Lung (tissue), 12 donors: ENCODE data around the gene ZNF467. TPM values are rescaled to one million over a fixed set of nuclear protein-coding genes. Genes with fewer than 3 reads are reported as not detected.

Experiments
- ATAC-seq: fragments of 200-7000 bp; cut with Tn5 transposase; one replicate; pipeline ENCODE4 v1.9.1; 2020; ENCODE audit warnings: moderate number of reproducible peaks; ENCODE audit not compliant: insufficient read depth, low FRiP score
- DNase-seq, 3 donors: peaks; one replicate each; pipeline ENCODE4 v3.0.0-alpha.2; 2013 to 2017
- H3K27ac ChIP-seq, 2 donors: one replicate each; pipeline ENCODE4 v1.5.1; 2013; ENCODE audit warnings: mild to moderate bottlenecking in 2 of 2, moderate library complexity in 2 of 2, control low read depth in 1 of 2, inconsistent platforms in 1 of 2, low read depth in 1 of 2, low read length in 1 of 2
- H3K27me3 ChIP-seq, 3 donors: one replicate each; pipeline ENCODE4 v1.5.1; 2013; ENCODE audit warnings: low read length in 2 of 3; ENCODE audit not compliant: control insufficient read depth in 3 of 3, insufficient read depth in 3 of 3
- H3K36me3 ChIP-seq, 4 donors: one replicate each; pipeline ENCODE4 v1.5.1; 2013; ENCODE audit warnings: low read length in 4 of 4, mild to moderate bottlenecking in 1 of 4, moderate library complexity in 1 of 4; ENCODE audit not compliant: control insufficient read depth in 4 of 4, insufficient read depth in 4 of 4
- H3K4me1 ChIP-seq, 5 donors: one replicate each; pipeline ENCODE4 v1.5.1; 2013; ENCODE audit warnings: low read length in 5 of 5, mild to moderate bottlenecking in 2 of 5, moderate library complexity in 1 of 5; ENCODE audit not compliant: control insufficient read depth in 5 of 5, insufficient read depth in 5 of 5
- H3K4me3 ChIP-seq: one replicate; pipeline ENCODE4 v1.5.1; 2013; ENCODE audit warnings: mild to moderate bottlenecking, control low read depth, moderate library complexity
- H3K9ac ChIP-seq, 2 donors: one replicate each; pipeline ENCODE4 v1.5.1; 2013; ENCODE audit warnings: low read length in 2 of 2, control low read depth in 1 of 2; ENCODE audit not compliant: insufficient read depth in 1 of 2
- H3K9me3 ChIP-seq, 4 donors: one replicate each; pipeline ENCODE4 v1.5.1; 2013; ENCODE audit warnings: low read length in 3 of 4, mild to moderate bottlenecking in 1 of 4, moderate library complexity in 1 of 4; ENCODE audit not compliant: control insufficient read depth in 4 of 4, insufficient read depth in 3 of 4
- WGBS, 2 donors: extraction: QIAGEN DNeasy Blood & Tissue Kit; methylation state at CpG; one replicate each; pipeline ENCODE4 v1.1.7; 2013; 5-methylcytosine and 5-hydroxymethylcytosine counted together
- polyA plus RNA-seq, 2 donors: library from polyadenylated mRNA; stranded (reverse); fragments of 200-250 nt; gene quantifications; one replicate each; pipeline ENCODE4 v1.2.1, GENCODE V29; 2013
- total RNA-seq, 2 donors: library from RNA; depleted of rRNA in 1 of 2; stranded (reverse); fragments of >200 nt in 1 of 2; gene quantifications; one replicate each; pipeline ENCODE4 v1.2.1, GENCODE V29; 2014 to 2021
- TF ChIP-seq, protein P1 (sequence below): IDR thresholded peaks from 2 replicates; pipeline ENCODE4 v1.5.1; 2012; ENCODE audit warnings: mild to moderate bottlenecking; ENCODE audit errors: control extremely low read depth, extremely low read depth
- donor health status: control.
- donor health status: control.
- donor health status: Bipolar disorder and iron deficiency.
- donor health status: healthy.
- donor health status: DM: yes; HTN: yes; CAD: no.

Gene ZNF467
- total and polyA plus RNA-seq, 4 donors = 9.8 to 27.2 (median 14.9) TPM

DNA sequence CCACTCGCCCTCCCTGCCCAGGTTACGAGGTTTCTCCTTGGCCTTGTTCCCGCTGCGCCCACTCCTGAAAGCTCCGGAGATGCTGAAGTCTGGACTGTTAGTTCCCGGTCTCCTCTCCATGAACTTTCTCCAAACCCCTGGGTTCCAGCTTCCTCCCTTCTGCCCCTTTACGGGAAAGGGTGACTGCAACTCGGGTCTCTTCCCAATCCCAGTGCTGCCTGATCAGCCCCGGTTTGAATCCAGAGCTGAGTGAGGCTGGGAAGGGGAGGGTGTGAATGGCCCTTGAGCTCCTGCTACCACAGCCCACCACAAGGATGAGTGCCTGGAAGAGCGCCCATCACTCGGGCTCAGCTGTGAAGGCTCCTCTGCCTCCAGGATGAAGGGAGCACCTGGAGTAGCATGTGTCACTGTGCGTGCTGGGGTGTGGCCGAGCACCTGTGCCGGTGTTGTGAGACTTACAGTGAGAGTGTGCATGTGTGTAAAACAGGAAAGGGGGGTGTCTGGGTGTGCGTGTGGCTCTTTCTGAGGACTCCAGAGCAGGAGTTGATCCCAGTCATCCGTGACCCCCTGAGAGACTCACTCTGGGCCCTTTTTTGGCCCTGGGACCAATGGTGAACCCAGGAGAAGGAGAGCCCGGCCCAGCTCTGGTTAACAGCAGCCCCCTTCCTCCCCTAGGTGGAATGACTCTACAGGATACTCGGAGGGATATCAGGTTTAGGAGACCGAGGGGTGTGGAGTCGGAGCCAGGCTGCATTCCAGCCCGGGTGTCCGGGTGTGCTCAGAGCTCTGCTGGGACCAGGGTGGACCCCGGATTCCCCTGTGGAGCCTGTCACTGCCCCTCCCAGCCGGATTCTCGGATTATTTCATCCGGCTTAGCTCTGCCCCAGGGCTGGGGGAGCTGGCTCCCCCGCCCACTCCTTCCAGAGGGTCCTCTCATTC, 1.1 kb upstream of the ZNF467 start:
- peak overlapping the region; percentile 16 for H3K4me3 ChIP-seq
- H3K4me1 ChIP-seq = peaks cover 0 to 33% (median 20%) of the 10 kb centered on the region in 5 donors
- peak overlapping the region in 1 of 2 donors; percentile 68 for H3K27ac ChIP-seq

DNA sequence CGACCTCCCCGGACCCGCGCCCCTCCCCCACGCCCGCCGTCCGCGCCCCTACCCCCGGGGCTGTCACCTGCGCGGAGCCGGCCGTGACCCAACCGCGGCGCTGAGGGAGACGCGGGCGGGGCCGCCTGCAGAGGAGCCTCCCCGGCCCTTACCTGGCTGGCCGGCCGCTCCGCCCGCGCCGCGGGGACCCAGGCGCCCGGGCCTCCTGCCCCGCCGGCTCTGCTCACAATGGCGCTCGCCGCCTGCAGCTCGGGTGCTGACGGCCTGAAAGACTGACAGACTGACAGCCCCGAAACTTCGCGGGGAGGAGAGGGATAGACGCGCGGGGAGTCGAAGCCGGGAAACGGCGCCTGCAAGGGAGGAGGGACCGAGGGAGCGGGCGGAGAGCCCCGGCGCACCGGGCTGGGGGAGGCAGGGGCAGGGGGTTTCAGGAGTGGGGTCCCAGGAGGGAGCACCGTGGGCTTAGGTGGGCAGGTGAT, 393 bp downstream of the ZNF467 start:
- H3K9me3 ChIP-seq = no peaks in the 10 kb centered on the region
- no peak overlapping the region for H3K9ac ChIP-seq
- ATAC-seq = no peak
- no peak for DNase-seq
- H3K4me1 ChIP-seq = peaks cover 0 to 31% (median 20%) of the 10 kb centered on the region in 5 donors
- peak overlapping the region; percentile 40 to 42 for H3K27ac ChIP-seq
- 1% methylated on average over 46 to 54 of the region's 55 CpGs for WGBS, 2 donors
- TF ChIP-seq, protein P1, sequence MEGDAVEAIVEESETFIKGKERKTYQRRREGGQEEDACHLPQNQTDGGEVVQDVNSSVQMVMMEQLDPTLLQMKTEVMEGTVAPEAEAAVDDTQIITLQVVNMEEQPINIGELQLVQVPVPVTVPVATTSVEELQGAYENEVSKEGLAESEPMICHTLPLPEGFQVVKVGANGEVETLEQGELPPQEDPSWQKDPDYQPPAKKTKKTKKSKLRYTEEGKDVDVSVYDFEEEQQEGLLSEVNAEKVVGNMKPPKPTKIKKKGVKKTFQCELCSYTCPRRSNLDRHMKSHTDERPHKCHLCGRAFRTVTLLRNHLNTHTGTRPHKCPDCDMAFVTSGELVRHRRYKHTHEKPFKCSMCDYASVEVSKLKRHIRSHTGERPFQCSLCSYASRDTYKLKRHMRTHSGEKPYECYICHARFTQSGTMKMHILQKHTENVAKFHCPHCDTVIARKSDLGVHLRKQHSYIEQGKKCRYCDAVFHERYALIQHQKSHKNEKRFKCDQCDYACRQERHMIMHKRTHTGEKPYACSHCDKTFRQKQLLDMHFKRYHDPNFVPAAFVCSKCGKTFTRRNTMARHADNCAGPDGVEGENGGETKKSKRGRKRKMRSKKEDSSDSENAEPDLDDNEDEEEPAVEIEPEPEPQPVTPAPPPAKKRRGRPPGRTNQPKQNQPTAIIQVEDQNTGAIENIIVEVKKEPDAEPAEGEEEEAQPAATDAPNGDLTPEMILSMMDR = no peak
- H3K36me3 ChIP-seq = peaks cover 0 to 11% (median 7%) of the 10 kb centered on the region in 4 donors
- H3K4me3 ChIP-seq = peak overlapping the region; percentile 66
- H3K27me3 ChIP-seq = peaks cover 0 to 3% (median 0%) of the 10 kb centered on the region in 3 donors

More for the DNA sequence above, 1.1 kb upstream of the ZNF467 start:
- no peak overlapping the region for H3K9ac ChIP-seq
- ATAC-seq (no peak), DNase-seq (peak in 1 of 3 donors; percentile 36)
- no peaks in the 10 kb centered on the region for H3K9me3 ChIP-seq
- no peaks in the 10 kb centered on the region for H3K27me3 ChIP-seq
- TF ChIP-seq, protein P1 = no peak
- peaks cover 0 to 3% (median 0%) of the 10 kb centered on the region in 4 donors for H3K36me3 ChIP-seq
- 45 to 72% methylated on average over 27 of the region's 27 CpGs for WGBS, 2 donors

DNA sequence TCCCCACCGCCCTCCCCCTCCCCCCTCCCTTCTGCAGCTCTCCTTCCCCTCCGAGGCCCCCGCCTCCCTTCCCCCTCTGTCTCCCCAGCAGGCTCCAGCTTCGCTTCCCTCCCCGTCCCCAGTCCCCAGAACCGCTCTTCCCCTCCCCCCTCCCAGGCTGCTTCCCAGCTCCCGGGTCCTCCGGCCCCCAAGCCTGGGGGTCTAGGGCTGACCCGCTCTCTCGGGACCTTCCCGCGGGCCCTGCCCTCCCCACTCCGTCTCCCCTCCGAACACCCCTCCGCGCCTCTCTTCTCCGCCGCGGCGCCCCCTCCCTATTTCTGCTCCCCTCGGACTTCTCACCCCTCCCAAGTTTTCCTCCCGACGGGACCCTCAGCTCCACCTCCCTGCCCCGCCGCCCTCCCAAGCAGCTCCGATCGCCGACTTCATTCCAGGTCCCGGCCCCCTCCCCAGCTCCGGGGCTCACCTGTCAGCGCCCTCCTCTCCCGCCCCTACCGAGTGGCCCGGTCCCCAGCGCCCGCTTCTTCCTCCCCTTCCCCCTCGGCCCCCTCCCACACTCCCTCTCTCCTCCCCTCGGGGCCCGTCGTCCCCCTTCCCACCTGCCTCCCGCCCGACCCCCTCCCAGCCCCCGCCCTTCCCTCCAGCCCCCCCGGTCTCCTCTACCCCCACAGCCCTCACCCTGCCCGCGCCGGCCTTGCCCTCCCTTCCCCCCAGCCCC, 990 bp downstream of the ZNF467 start:
- Histone ChIP-seq H3K4me3 (peak overlapping the region; percentile 60), H3K9ac (no peak overlapping the region), H3K27ac (peak overlapping the region; percentile 36 to 76), H3K36me3 (peaks cover 0 to 12% (median 7%) of the 10 kb centered on the region in 4 donors), H3K27me3 (peaks cover 0 to 6% (median 0%) of the 10 kb centered on the region in 3 donors), H3K4me1 (peaks cover 0 to 31% (median 18%) of the 10 kb centered on the region in 5 donors), H3K9me3 (no peaks in the 10 kb centered on the region)
- DNase-seq = peak in 1 of 3 donors; percentile 52
- TF ChIP-seq, protein P1 = no peak
- ATAC-seq = no peak
- WGBS, 2 donors = 1% methylated on average over 35 to 47 of the region's 47 CpGs
